LoVo (cell line): Measurements from ENCODE around the gene METTL25B.

ENCODE experiments used
- DNase-seq: peaks from one replicate; pipeline ENCODE4 v3.0.0-alpha.2; 2016; ENCODE audit warnings: low spot score

The METTL25B gene

DNA sequence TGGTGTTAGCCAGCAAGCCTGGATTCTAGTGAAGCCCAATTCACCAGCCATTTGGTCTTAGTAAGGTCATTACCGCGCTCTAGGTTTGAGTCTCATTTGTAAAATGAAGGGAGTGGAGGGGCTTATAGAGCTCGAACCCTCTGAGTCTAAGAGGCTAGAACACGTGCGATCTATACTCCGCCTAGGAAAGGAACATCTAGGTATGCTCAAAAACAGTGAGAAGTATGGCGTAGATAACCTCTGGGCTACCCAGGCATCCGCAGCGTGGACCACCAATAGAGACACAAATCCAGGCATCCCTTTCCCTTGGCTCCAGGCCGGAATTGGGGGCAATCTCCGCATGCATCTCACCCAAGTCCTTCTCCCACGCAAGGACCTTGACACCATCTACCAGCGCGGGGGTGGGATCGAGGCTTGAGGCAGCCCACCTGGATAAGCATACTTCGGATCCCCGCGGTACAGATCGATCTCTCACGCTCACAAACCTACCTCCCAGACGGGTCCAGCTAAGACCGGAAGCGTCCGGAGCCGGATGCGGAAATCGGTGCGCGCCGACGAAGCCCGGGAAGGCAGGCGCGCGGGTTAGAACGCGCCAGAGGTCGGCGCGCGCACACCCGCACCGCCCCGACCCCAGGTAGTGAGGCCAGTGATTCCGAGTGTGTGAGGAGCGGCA lies at the start of gene METTL25B:
TSS of gene METTL25B (plus strand) at position 544 of the 673 bp plus-strand sequence. CDS start 636 bp downstream, outside the sequence.
- peak; percentile 80 for DNase-seq

DNA sequence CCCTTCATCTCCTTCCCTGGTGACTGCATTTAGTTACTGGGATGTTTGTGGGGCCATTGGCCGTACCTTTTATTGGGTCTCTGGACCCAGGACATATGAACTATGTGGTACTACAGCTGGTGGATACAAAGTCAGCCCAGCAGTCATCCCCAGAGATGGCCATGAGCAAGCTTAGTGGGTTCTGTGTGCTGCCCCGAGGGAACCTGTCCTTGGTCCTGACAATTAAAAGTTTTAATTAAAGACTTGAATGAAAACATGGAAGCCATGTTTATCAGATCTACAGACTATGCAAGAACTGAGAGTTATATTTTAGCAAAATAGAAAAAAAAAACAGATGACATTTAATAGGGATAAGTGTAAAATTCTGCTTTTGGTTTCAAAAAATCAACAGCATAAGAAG lies 48.2 kb upstream of the METTL25B start:
- DNase-seq, result no peak

GRCh38 chr1:156681196-156681960 lies 46.9 kb upstream of the METTL25B start:
- DNase-seq, result no peak

DNA sequence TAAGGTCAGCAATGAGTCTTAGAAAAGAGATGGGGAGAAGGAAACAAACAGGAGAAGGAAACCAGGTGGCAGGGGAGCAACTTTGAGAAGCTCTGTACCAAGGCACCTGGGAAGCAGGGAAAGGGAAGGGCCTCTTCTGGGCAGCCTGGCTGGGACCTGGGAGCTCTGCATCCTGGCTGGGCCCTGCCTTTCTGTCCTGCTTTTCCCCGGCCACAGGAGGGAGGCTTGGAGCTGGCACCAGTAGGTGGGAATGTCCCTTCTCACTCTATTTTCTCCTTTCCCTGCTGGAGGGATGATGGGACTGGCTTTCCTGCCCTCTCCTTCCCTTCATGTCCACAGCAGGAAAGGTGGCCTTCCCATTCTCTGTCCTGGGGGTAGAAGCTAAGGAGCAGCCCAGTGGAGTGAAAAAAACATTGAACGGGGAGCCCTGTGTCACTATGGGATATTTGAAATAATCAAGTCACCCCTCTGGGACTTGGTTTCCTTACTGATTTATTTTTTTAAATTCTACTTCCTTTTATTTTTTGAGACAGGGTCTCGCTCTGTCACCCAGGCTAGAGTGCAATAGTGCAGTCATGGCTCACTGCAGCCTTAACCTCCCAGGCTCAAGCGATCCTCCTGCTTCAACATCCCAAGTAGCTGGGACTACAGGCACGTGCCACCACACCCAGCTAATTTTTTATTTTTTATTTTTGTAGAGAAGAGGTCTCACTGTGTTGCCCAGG lies 45.9 kb upstream of the METTL25B start:
- no peak for DNase-seq

GRCh38 chr1:156684227-156684782 lies 44.0 kb upstream of the METTL25B start:
- no peak for DNase-seq

DNA sequence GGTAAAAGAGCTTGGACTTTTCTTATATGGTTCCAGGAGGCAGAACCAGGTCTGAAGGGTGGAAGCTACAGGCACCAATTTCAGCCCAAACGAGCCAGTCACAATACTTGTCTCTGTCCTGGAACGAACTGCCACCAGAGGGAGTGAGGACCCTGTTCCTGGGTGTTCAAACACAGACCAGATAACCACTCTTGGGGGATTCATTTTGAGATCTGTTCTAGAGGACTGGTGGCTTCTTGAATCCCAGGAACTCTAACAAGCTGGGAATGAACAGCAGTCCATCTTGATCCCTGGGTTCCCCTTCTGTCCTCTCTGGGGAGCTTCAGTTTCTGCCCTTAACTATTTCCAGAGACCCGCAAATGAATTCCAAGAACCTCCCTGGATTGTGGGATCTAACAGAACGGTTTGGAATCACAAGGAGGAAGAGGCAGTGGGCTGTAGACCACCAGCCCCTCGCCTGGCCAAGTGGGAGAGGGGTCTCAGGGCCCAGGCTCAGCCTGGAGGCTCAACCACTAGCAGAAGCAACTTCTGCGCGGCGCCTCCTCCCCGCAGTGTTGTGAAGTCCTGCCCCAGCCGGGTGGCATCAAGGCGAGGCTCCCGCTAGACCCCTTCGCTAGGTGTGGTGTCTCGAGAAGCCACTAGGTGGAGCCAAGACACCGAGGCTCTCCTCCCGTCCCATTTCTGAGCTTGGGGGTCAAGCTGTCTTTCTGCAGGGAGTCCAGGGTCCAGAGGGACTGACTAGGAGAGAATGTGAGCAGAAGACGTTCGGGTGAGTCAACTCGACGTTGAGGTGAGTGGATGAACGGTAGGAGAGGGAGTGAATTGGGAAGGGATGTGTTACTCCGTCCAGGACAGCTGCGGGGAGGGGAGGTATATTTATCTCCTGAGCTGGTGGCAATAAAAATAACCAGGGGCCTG lies 39.0 kb upstream of the METTL25B start:
- peak; percentile 88 for DNase-seq

- no peak for DNase-seq
Measured at GRCh38 chr1:156689953-156690674, 38.2 kb upstream of the METTL25B start.

DNA sequence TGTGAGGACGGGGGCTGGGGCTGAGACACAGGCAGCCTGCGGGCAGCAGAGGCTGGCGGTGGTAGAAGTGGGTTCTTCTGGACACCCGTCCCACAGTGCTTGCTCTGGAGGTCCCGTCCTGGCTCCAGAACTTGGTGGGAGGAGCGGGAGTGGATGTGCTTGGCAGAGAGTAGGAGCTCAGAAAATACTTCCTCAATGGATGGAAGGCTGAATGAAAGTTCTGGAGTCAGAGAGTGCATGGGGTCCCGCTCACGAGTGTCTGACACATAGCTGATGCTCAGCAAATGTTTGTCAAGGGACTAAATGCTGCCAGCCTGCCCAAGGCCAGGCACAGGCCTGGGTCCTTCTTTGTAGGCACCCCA lies 37.6 kb upstream of the METTL25B start:
- no peak for DNase-seq

GRCh38 chr1:156691191-156691590 lies 37.1 kb upstream of the METTL25B start:
- no peak for DNase-seq

GRCh38 chr1:156691665-156692440 lies 36.4 kb upstream of the METTL25B start:
- peak; percentile 23 for DNase-seq

DNA sequence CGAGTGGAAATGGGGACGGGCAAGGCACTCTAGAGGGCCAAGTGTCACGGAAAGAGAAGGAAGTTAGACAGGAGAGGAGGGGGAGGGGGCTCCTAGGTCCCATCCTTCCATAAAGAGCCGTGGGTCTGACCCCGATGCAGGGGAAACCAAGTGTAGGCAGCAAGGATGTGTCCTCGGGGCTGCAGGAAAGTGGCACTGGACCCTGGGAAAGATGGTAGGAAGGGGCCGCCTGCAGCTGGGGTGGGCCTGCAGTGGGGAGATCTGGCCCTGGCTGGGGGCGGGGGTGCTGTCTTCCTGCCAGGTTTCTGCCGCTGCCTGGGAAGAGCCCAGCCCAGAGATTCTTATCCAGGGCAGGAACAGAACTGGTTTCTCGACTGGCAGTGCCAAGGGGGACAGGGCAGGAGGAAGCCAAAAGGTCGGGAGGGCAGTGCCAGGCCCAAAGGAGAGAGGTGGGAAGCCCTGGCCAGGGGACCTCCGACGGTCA lies 35.8 kb upstream of the METTL25B start:
- no peak for DNase-seq

DNA sequence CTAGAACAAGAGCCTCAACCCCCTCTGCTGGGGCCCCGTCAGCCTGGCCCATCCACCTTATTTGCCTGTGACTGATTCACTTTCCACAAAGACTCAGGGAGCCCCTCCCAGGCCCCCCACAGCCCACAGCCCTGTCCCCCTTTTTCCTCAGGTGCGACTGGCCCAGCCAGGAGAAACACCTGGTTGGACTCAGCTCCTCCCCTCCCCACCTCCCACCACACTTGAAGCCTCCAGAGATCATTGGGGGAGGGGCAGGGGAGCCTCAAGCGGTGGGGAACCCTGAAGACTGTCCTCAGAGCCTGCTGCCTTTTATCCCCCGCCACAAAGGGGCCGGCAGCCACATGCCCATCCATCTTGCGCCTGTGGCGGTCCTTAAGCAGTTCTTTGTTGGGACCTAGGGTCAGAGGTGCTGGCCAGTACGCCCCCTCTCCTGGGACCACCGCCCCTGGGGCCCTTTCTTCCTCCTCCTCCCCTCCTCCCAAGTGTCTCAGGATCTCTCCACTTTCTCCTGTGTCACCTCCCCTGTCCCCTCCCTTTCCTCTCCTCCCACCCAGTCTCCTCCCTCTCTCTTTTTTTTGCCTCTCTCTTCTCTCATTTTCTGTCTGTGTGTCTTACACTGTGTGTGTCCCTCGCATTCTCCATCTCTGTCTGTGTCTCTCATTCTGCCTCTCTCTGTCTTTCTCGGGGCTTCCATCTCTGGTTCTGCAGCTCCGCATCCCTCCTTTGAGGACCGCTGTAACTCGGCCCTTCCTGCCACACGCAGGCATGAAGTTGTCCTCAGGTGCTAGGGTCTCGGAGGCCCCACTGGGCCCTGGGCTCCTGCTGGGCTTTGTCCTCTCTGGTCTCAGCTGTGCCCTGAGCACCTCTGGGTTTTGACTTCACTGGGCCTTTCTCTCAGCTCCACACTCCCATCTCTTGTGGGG lies 35.1 kb upstream of the METTL25B start:
- DNase-seq, result no peak

GRCh38 chr1:156693848-156694689 lies 34.2 kb upstream of the METTL25B start:
- DNase-seq, result no peak

- no peak for DNase-seq
Measured at GRCh38 chr1:156694690-156694962, 33.6 kb upstream of the METTL25B start.

DNA sequence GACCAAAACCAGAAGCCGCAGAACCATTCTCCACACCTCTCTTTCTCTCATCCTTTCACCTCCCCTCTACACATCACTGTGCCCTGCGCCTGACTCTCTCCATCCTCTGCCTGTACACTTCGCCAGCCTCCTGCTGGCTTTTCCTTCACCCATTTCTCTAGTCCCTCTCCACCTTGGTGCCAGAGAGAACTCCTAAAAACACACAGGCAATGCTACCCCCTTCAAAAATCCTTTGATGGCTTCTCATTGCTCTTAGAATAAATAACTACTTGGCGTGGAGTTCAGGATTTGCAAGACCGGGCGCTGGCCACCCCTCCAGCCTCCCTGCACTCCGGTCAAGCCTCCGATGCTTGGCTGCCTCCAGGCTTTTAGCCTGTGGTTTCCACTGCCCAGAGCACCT lies 31.5 kb upstream of the METTL25B start:
- DNase-seq, result no peak

DNA sequence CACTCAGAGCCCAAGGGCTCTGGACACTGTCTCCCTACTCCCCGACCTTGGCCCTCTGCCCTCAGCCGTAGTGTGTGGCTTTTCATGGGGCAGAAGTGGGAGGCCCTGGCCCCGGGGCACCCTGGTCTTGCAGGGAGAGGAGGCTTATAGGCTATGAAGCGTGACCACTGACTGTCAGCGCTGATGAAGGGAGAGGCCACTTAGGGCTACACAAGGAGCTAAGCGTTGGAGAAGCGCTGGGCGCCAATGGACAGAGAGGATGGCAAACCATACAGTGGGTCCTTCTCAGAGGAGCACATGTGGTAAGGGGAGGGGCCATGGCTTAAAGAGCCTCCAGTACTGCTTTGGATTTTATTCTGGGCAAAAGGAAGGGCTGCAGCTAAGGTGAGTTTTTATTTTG lies 30.8 kb upstream of the METTL25B start:
- no peak for DNase-seq

DNA sequence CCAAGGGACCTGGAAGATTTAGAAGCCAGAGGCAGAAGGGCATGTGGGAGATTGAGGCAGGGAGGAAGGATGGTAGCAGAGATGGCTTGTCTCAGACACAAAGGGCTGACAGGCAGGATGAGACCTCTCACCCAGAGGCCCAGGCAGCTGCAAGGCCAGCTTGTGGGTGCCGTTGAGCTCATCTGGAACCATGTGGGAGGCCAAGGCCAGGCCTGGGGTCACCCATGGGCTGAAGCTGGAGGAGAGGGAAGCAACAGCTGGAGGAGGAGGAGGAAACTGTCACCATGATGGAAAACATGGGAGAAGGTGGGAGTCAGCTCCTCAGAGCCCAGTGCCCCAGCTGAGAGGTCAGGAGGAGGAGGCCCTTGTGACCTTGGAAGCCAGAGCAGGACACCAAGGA lies 29.3 kb upstream of the METTL25B start:
- DNase-seq, result no peak
